Measurements from ENCODE around the gene UBE2J2. TPM values are rescaled to one million over a fixed set of nuclear protein-coding genes. Genes with fewer than 3 reads are reported as not detected.

The UBE2J2 gene
- total and polyA plus RNA-seq, 2 of the 4 experiments (the other 2 are of a cell fraction) = 20.6 to 67.5 TPM

- no peak overlapping the region for H3K23ac ChIP-seq (ENCODE audit: low read depth, low read length)
- POLR2A ChIA-PET (ENCODE audit: unreplicated experiment) = no interaction called here
- no peak overlapping the region for H3K4me3 ChIP-seq (ENCODE audit: insufficient read depth, low read depth, low read length)
- no peak overlapping the region for H2AFZ ChIP-seq (replicated peaks; ENCODE audit: low read length, poor library complexity)
- dilution Hi-C loops (cut with HindIII; ENCODE audit: low sequenced_read_pairs, unreplicated experiment) = no loop called here
- no peak overlapping the region for H4K8ac ChIP-seq (ENCODE audit: low read depth in 2 of 2, low read length in 2 of 2)
- no peak overlapping the region for H2BK15ac ChIP-seq (ENCODE audit: low read depth, low read length)
- no peaks in the 10 kb centered on the region for H3K9me3 ChIP-seq (ENCODE audit: control insufficient read depth, insufficient read depth, low read length)
- no peak overlapping the region for H2AK9ac ChIP-seq (replicated peaks; ENCODE audit: low read depth, low read length, poor library complexity)
- H3K4me2 ChIP-seq (ENCODE audit: low read depth, low read length) = no peak overlapping the region
- H2BK20ac ChIP-seq (ENCODE audit: low read depth, low read length) = no peak overlapping the region
- no peak overlapping the region for H3K4ac ChIP-seq (ENCODE audit: low read depth, low read length)
- no peaks in the 10 kb centered on the region for H3K27me3 ChIP-seq (ENCODE audit: control insufficient read depth, insufficient read depth, low read length)
- no peak overlapping the region for H3K56ac ChIP-seq (ENCODE audit: extremely low read depth, insufficient read depth, low read length)
- H3K18ac ChIP-seq (ENCODE audit: low read depth, low read length) = no peak overlapping the region
- H4K20me1 ChIP-seq (ENCODE audit: insufficient read depth, low read length) = peaks cover 18% of the 10 kb centered on the region
- intact Hi-C loops (cut with micrococcal nuclease) = no loop called here
- CTCF ChIA-PET = no interaction called here
- H2BK120ac ChIP-seq (ENCODE audit: low read depth, low read length) = no peak overlapping the region
- H3K9ac ChIP-seq (ENCODE audit: low read depth, low read length) = no peak overlapping the region
- no peaks in the 10 kb centered on the region for H3K4me1 ChIP-seq (ENCODE audit: control insufficient read depth, insufficient read depth, low read length)
- no peak overlapping the region for H4K5ac ChIP-seq (ENCODE audit: low read depth, low read length)
- TF ChIP-seq RAD21 (IDR thresholded peaks at IDR 0.05; ENCODE audit: low read length) (no peak), MAZ (IDR thresholded peaks at IDR 0.05; ENCODE audit: borderline replicate concordance, low read depth, low read length) (no peak), MAFK (IDR thresholded peaks at IDR 0.05; ENCODE audit: low read depth, low read length) (no peak), POLR2A (IDR thresholded peaks at IDR 0.05; ENCODE audit: low read depth, low read length) (no peak), MXI1 (IDR thresholded peaks at IDR 0.05; ENCODE audit: borderline replicate concordance, low read depth, low read length) (no peak), FOS (IDR thresholded peaks at IDR 0.05; ENCODE audit: low read depth, low read length) (no peak), CTCF (conservative IDR thresholded peaks at IDR 0.05; ENCODE audit: low read depth, low read length) (no peak), RCOR1 (IDR thresholded peaks at IDR 0.05; ENCODE audit: insufficient replicate concordance, low read length) (no peak), NFE2L2 (IDR thresholded peaks at IDR 0.05; ENCODE audit: low read depth, low read length) (no peak), USF2 (IDR thresholded peaks at IDR 0.05; ENCODE audit: low read depth, low read length) (no peak), BHLHE40 (IDR thresholded peaks at IDR 0.05; ENCODE audit: low read depth, low read length) (no peak), CHD1 (IDR thresholded peaks at IDR 0.05; ENCODE audit: low read depth, low read length) (no peak), ELK1 (IDR thresholded peaks at IDR 0.05; ENCODE audit: borderline replicate concordance, low read depth, low read length) (no peak), CEBPB (IDR thresholded peaks at IDR 0.05; ENCODE audit: low read depth, low read length) (no peak), SMC3 (IDR thresholded peaks at IDR 0.05; ENCODE audit: low read depth, low read length) (no peak), RFX5 (IDR thresholded peaks at IDR 0.05; ENCODE audit: low read depth, low read length) (no peak)
- no TSS peak for BruUV-seq (replicated peaks)
- no peak overlapping the region for H3K27ac ChIP-seq (ENCODE audit: insufficient read depth, low read length)
- no peak overlapping the region for H2BK5ac ChIP-seq (ENCODE audit: low read depth, low read length, poor library complexity, severe bottlenecking)
- ATAC-seq (ENCODE audit: low read depth) (no peak), DNase-seq (no peak)
- H3K36me3 ChIP-seq (ENCODE audit: control insufficient read depth, insufficient read depth, low read length) = peaks cover 63% of the 10 kb centered on the region
- in situ Hi-C loops (cut with MboI; ENCODE audit: low sequenced_read_pairs) = no loop called here
- WGBS, 2 experiments (ENCODE audit: extremely low coverage in 2 of 2, insufficient read length in 1 of 2) = 92% methylated on average over 17 of the region's 36 CpGs; no CpG with 5 or more reads in 1 of the 2 experiments
- H3K79me1 ChIP-seq (ENCODE audit: low read depth in 1 of 2, low read length in 2 of 2) = peaks cover 4 to 20% of the 10 kb centered on the region in 2 experiments; a peak in 3 of 4 replicates
- H4K91ac ChIP-seq (ENCODE audit: insufficient read depth, low read depth, low read length) = no peak overlapping the region
- no peak overlapping the region for H3K14ac ChIP-seq (replicated peaks; ENCODE audit: low read depth, low read length)
- peaks cover 6% of the 10 kb centered on the region for H3K9me1 ChIP-seq (ENCODE audit: insufficient read depth, low read length)
- H2AK5ac ChIP-seq (ENCODE audit: low read depth, low read length) = no peak overlapping the region
Observed at GRCh38 chr1:1218524-1219200, 55.0 kb downstream of the UBE2J2 start.

Measured in IMR-90 (cell line).